Activated naive CD8-positive, alpha-beta T cell (primary cell): ENCODE results near the gene PADI4.

Experiments
- H3K27ac Mint-ChIP-seq: one replicate; pipeline ENCODE4 v1.8.0; 2021; ENCODE audit warnings: mixed read lengths
- H3K27me3 Mint-ChIP-seq: one replicate; pipeline ENCODE4 v1.8.0; 2021; ENCODE audit warnings: mixed read lengths
- H3K36me3 Mint-ChIP-seq: one replicate; pipeline ENCODE4 v1.8.0; 2021; ENCODE audit warnings: mixed read lengths
- H3K4me1 Mint-ChIP-seq: one replicate; pipeline ENCODE4 v1.8.0; 2021; ENCODE audit warnings: low read depth, mixed read lengths
- H3K4me3 Mint-ChIP-seq: one replicate; pipeline ENCODE4 v1.8.0; 2021; ENCODE audit warnings: mild to moderate bottlenecking, mixed read lengths
- H3K9me3 Mint-ChIP-seq: one replicate; pipeline ENCODE4 v1.8.0; 2021; ENCODE audit warnings: low read depth, mixed read lengths

PADI4 gene

GRCh38 chr1:17361687-17362086 lies 53.7 kb downstream of the PADI4 start:
- Mint-ChIP-seq H3K27ac (peak overlapping the region; percentile 1), H3K27me3 (no peaks in the 10 kb centered on the region), H3K9me3 (no peaks in the 10 kb centered on the region), H3K4me1 (peaks cover 5% of the 10 kb centered on the region), H3K4me3 (no peak overlapping the region), H3K36me3 (peaks cover 6% of the 10 kb centered on the region)

DNA sequence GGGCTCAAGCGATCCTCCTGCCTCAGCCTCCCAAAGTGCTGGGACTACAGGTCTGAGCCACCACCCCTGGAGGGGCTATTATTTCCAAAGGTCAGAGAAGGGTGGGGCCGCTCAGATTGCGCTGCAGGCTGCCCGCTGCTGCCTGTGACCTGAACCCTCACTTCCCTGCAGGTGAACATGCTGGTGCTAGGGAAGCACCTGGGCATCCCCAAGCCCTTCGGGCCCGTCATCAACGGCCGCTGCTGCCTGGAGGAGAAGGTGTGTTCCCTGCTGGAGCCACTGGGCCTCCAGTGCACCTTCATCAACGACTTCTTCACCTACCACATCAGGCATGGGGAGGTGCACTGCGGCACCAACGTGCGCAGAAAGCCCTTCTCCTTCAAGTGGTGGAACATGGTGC lies 55.4 kb downstream of the PADI4 start:
- Mint-ChIP-seq H3K27me3 (no peaks in the 10 kb centered on the region), H3K4me1 (no peaks in the 10 kb centered on the region), H3K4me3 (no peak overlapping the region), H3K9me3 (no peaks in the 10 kb centered on the region), H3K27ac (peak overlapping the region; percentile 10), H3K36me3 (peaks cover 6% of the 10 kb centered on the region)

DNA sequence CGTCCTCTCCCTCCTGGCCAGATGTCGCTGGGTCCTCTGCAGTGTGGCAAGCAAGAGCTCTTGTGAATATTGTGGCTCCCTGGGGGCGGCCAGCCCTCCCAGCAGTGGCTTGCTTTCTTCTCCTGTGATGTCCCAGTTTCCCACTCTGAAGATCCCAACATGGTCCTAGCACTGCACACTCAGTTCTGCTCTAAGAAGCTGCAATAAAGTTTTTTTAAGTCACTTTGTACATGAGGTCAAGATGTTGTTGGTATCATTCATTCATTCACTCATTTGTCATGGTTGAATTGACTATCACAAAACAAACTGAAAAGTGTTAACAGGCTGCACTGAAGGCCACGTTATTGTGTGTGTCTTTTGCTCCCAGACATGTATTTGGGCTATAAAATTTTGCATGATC lies 55.8 kb downstream of the PADI4 start:
- H3K27me3 Mint-ChIP-seq: no peaks in the 10 kb centered on the region
- H3K27ac Mint-ChIP-seq: peak overlapping the region; percentile 10
- H3K4me3 Mint-ChIP-seq: no peak overlapping the region
- no peaks in the 10 kb centered on the region for H3K9me3 Mint-ChIP-seq
- peaks cover 6% of the 10 kb centered on the region for H3K36me3 Mint-ChIP-seq
- no peaks in the 10 kb centered on the region for H3K4me1 Mint-ChIP-seq

GRCh38 chr1:17365293-17365692 lies 57.3 kb downstream of the PADI4 start:
- Mint-ChIP-seq H3K36me3 (peaks cover 3% of the 10 kb centered on the region), H3K4me1 (no peaks in the 10 kb centered on the region), H3K27ac (no peak overlapping the region), H3K9me3 (no peaks in the 10 kb centered on the region), H3K4me3 (no peak overlapping the region), H3K27me3 (no peaks in the 10 kb centered on the region)

DNA sequence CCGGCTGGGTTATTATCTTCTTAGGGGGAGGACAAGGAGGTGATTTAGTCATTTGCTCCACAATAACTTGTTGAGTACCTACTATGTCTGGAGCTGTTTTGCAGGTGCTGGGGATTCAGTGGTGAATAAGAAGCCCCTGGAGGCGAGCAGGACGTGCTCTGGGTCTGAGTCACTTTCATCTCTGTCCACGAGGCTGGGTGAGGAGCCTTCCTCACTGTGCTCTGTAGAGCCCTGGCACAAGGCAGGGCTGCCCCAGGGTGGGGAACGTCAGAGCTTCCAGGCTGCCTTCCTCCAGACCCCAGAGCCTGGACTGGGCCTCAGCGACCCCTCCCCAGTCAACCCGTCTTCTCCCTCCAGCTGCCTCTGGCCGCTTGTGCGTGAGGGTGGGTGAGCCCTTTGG lies 61.5 kb downstream of the PADI4 start:
- H3K4me1 Mint-ChIP-seq: peaks cover 2% of the 10 kb centered on the region
- H3K9me3 Mint-ChIP-seq: no peaks in the 10 kb centered on the region
- H3K4me3 Mint-ChIP-seq: no peak overlapping the region
- no peak overlapping the region for H3K27ac Mint-ChIP-seq
- H3K36me3 Mint-ChIP-seq: no peaks in the 10 kb centered on the region
- no peaks in the 10 kb centered on the region for H3K27me3 Mint-ChIP-seq

GRCh38 chr1:17370618-17371017 lies 62.6 kb downstream of the PADI4 start:
- Mint-ChIP-seq H3K27ac (no peak overlapping the region), H3K4me1 (peaks cover 2% of the 10 kb centered on the region)

GRCh38 chr1:17371896-17372295 lies 63.9 kb downstream of the PADI4 start, which contains the start of gene PADI6:
TSS of gene PADI6 (plus strand) at chr1:17372196. CDS start at chr1:17372246, 50 bp downstream.
- H3K27me3 Mint-ChIP-seq: no peaks in the 10 kb centered on the region
- no peaks in the 10 kb centered on the region for H3K36me3 Mint-ChIP-seq
- H3K4me3 Mint-ChIP-seq: no peak within 1 kb of the TSS
- peaks cover 2% of the 10 kb centered on the region for H3K4me1 Mint-ChIP-seq
- H3K9me3 Mint-ChIP-seq: no peaks in the 10 kb centered on the region
- no peak within 1 kb of the TSS for H3K27ac Mint-ChIP-seq

More at GRCh38 chr1:17370618-17371017, 62.6 kb downstream of the PADI4 start:
- Mint-ChIP-seq H3K27me3 (no peaks in the 10 kb centered on the region), H3K9me3 (no peaks in the 10 kb centered on the region), H3K4me3 (no peak overlapping the region), H3K36me3 (no peaks in the 10 kb centered on the region)

- H3K36me3 Mint-ChIP-seq: no peaks in the 10 kb centered on the region
- H3K4me1 Mint-ChIP-seq: peaks cover 2% of the 10 kb centered on the region
- no peaks in the 10 kb centered on the region for H3K27me3 Mint-ChIP-seq
- no peak overlapping the region for H3K4me3 Mint-ChIP-seq
- H3K9me3 Mint-ChIP-seq: no peaks in the 10 kb centered on the region
- H3K27ac Mint-ChIP-seq: no peak overlapping the region
These were observed 65.0 kb downstream of the PADI4 start for GRCh38 chr1:17372955-17373354.

- Mint-ChIP-seq H3K27me3 (peaks cover under 1% of the 10 kb centered on the region), H3K27ac (no peak overlapping the region), H3K4me1 (no peaks in the 10 kb centered on the region), H3K4me3 (no peak overlapping the region), H3K9me3 (no peaks in the 10 kb centered on the region), H3K36me3 (no peaks in the 10 kb centered on the region)
These were observed 67.7 kb downstream of the PADI4 start for GRCh38 chr1:17375651-17376050.

DNA sequence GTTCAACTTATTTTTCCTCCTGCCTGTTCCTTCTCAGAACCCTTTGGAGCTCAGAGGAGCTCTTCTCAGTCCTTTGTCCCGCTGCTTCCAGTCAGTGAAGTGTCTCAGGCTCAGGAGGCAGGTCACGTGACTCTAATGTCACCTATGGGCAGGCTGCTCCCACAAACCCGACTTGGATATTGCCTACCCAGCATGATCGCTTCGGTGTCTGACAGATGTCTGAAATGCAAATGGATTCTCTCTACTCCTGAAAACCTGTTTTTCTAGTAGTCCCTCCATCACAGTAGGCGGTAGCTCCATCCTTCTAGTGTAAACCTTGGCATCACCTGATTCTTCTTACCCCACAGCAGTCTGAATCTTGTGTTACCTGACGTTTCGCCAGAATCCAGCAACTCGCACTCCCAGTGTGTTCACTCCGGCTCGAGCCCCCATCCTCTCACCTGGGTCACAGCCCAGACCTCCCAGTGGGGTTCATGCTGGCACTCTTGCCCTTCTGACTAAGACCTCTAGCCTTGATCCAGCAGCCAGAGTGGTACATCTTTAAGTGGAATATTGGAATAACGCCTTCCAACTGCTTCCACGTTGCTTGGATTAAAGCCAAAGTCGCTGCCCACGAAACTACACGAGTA lies 69.4 kb downstream of the PADI4 start:
- no peaks in the 10 kb centered on the region for H3K4me1 Mint-ChIP-seq
- no peak overlapping the region for H3K4me3 Mint-ChIP-seq
- H3K9me3 Mint-ChIP-seq: no peaks in the 10 kb centered on the region
- no peaks in the 10 kb centered on the region for H3K36me3 Mint-ChIP-seq
- peaks cover 2% of the 10 kb centered on the region for H3K27me3 Mint-ChIP-seq
- no peak overlapping the region for H3K27ac Mint-ChIP-seq

GRCh38 chr1:17381161-17381560 lies 73.2 kb downstream of the PADI4 start:
- Mint-ChIP-seq H3K9me3 (no peaks in the 10 kb centered on the region), H3K4me3 (no peak overlapping the region), H3K4me1 (no peaks in the 10 kb centered on the region), H3K27ac (no peak overlapping the region), H3K27me3 (peaks cover 2% of the 10 kb centered on the region), H3K36me3 (no peaks in the 10 kb centered on the region)

DNA sequence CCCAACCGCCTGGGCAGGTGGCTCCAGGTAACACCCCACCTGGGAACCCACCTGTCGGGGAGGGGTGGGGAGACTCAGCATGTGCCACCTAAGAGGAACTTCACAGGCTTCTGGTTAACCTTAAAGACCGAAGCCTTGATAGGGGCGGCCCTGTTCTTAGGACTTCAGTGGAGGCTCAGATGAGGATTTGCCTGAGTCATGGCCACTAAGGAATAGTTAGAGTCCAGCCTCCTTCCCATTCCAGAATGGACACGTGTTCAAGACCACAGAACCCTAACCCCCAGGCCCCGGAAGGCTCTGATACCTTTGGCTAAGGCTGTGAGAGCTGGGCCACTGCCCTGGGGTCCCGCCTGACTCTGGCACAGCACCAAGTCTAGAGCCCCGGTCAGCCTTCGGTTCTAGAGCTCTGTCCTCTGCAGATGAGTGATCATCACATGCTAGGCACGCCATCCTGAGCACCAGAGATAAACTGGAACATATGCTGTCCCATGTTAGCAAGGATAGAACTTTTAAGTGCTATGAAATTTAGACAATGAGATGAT lies 84.3 kb downstream of the PADI4 start:
- H3K27ac Mint-ChIP-seq: no peak overlapping the region
- no peaks in the 10 kb centered on the region for H3K27me3 Mint-ChIP-seq
- no peaks in the 10 kb centered on the region for H3K4me1 Mint-ChIP-seq
- no peaks in the 10 kb centered on the region for H3K9me3 Mint-ChIP-seq
- H3K4me3 Mint-ChIP-seq: no peak overlapping the region
- no peaks in the 10 kb centered on the region for H3K36me3 Mint-ChIP-seq

DNA sequence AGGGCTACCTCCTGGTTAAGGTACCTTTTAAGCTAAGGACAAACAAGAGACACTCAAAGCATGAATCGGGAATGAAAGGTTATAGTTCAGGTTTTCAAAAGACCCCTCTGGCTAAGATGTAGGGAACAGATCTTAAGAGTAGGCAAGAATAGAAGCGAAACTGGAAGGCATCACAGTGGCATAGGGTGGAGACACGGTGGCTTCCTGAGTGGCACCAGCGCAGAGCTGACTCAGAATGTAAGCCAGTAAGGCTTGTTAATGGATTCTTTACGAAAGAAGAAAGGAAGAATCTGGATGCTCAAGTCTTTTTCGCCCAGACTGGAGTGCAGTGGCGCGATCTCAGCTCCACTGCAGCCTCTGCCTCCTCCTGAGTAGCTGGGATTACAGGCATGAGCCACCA lies 85.2 kb downstream of the PADI4 start:
- no peaks in the 10 kb centered on the region for H3K4me1 Mint-ChIP-seq
- H3K27ac Mint-ChIP-seq: no peak overlapping the region
- H3K9me3 Mint-ChIP-seq: no peaks in the 10 kb centered on the region

GRCh38 chr1:17397910-17398695 lies 90.1 kb downstream of the PADI4 start:
- Mint-ChIP-seq H3K4me1 (no peaks in the 10 kb centered on the region), H3K27ac (no peak overlapping the region), H3K27me3 (no peaks in the 10 kb centered on the region), H3K9me3 (no peaks in the 10 kb centered on the region), H3K36me3 (no peaks in the 10 kb centered on the region), H3K4me3 (no peak overlapping the region)

More for the DNA sequence above, 85.2 kb downstream of the PADI4 start:
- Mint-ChIP-seq H3K36me3 (no peaks in the 10 kb centered on the region), H3K27me3 (no peaks in the 10 kb centered on the region), H3K4me3 (no peak overlapping the region)

- no peak overlapping the region for H3K4me3 Mint-ChIP-seq
- H3K9me3 Mint-ChIP-seq: no peaks in the 10 kb centered on the region
- H3K4me1 Mint-ChIP-seq: no peaks in the 10 kb centered on the region
- no peaks in the 10 kb centered on the region for H3K36me3 Mint-ChIP-seq
- no peaks in the 10 kb centered on the region for H3K27me3 Mint-ChIP-seq
- no peak overlapping the region for H3K27ac Mint-ChIP-seq
These were observed 92.8 kb downstream of the PADI4 start for GRCh38 chr1:17400725-17401341.
